ENCODE results near the gene GSTO2. TPM values are rescaled to one million over a fixed set of nuclear protein-coding genes. Genes with fewer than 3 reads are reported as not detected.
A peak's percentile ranks its signal among the peaks of the same experiment; 100 is the strongest.

GSTO2 gene
- total RNA-seq, 1 experiment from 2014 or later: 0.06 TPM

DNA sequence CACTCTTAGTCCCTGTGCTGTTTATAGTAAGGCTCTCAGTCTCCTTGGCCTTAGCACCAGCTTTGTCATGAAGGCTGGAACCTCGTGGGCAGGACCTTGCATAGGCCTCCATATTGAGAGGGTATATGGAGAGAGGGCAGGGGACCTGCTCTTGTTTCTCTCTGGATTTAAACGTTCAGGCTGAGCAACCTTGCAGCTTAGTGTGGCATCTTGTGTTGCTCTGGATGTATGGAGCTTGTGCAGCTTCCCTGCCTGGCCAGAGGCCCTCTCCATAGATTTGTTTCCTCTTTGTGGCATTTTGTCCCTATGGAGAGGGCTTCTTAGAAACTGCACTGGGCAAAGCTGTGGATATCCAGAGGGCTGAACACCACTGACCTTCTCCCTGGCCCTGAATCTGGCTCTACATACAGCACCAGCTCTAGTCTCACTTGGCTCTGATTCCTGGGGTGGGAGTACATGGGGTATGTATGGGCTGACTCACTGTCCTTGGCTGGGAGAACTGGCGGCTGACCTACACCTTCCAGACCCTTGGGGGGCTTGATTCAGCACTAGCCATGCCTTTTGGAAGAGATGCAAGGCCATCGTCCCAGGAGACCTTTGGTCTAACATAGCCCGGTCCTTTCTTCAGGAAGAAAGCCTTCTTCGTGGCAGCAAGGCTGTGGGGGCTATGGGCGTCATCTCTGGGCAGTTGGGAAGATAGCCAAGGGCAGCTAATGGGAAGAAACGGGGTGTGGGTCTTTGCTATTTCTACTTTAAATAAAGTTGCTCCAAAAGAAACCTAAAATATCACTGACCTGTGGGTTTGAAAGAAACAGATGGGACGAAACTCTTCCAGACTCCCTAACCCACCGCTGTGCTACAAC lies 38.8 kb downstream of the GSTO2 start:
- DNase-seq (ENCODE audit: low read depth): no peak

DNA sequence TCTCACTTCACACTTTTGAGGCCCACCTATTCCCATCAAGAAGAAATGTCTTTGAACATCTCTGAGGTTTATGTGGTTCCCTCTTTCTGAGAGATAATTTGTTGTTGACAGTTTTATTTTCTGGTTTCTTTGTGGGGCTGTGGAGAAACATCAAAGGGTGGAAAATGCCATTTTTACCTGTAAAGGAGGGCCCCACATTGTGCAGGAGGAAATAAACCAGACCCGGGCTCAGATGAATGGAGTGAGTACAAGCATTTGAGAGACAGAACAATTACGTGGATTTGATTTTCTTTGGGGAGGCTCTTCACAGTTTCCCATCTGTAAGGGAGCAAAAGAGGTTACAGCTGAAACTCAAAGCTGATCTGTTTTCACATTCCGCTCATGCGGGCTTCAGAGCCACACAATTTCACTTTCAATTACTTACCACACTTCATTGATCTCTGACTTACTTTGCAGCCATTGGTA lies 39.5 kb downstream of the GSTO2 start:
- DNase-seq (ENCODE audit: low read depth): no peak

GRCh38 chr10:104309980-104310978 lies 41.3 kb downstream of the GSTO2 start:
- DNase-seq (ENCODE audit: low read depth): peak; percentile 81

- no peak for DNase-seq (ENCODE audit: low read depth)
Observed at GRCh38 chr10:104311184-104311720, 42.3 kb downstream of the GSTO2 start.

DNA sequence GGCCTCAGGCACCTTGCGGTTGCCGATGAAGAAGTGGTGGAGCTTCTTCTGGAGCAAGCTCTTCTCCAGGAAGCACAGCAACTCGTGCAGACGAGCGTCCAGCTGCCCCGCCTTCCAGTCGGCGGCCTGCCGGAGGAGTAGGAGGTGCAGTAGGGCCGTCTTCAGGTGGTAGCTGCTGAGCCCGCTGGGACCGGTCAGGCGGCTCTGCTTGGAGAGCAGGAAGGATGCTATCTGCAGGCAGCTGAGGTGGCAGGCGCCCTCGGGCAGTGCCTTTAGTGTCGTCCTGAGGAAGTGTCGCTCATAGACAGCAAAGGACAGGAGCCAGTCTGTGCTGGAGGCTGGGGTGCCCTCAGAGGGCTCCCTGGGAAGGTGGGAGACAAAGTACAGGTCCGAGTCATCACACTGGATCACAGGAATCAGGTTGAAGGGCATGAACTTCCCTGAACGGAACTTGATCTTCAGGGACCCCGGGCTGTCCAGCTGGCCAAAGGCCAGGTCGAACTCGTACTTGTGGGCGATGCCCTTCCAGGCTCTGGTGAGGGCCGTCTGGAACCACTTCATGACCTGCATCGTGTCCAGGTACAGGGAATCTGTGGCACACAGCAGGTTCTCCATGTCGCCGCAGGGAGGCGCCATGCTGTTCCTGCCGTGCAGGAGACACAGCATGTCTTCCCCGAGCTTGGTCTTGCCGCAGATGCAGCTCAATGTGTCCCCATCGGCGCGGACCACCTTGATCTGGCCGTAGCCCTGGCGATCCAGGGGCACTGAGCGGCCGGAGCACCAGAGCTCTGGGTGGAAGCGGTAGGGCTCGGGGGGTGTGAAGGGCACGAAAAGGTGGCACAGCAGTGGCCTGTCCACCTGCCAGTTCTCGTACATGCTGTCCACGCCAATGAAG lies 45.9 kb downstream of the GSTO2 start:
- no peak for DNase-seq (ENCODE audit: low read depth)

DNA sequence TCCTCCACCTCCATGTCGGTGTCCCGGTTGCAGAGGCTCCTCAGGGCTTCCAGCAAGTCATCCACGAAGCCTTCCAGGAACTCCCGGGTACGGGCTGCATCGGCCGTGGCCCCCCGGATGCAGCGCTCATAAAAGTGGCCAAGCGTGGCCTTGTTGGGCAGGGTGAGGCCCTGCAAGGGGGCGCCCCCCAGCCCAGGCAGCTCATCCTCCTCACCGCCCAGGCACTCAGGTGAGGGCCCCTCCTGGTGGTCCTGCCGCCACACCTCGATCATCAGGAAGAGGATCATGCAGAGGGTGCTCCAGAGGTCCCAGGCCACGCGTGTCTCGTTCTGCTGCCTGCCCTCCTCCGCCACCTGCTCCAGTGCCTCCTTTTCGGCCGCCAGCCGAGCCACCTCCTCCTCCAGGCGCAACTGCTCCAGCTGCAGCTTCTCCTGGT lies 46.5 kb downstream of the GSTO2 start:
- no peak for DNase-seq (ENCODE audit: low read depth)

- DNase-seq (ENCODE audit: low read depth): no peak
Observed at GRCh38 chr10:104316321-104317099, 47.5 kb downstream of the GSTO2 start.

- no peak for DNase-seq (ENCODE audit: low read depth)
Observed at GRCh38 chr10:104317269-104317710, 48.3 kb downstream of the GSTO2 start.

GRCh38 chr10:104317726-104318299 lies 48.8 kb downstream of the GSTO2 start:
- DNase-seq (ENCODE audit: low read depth): no peak

DNA sequence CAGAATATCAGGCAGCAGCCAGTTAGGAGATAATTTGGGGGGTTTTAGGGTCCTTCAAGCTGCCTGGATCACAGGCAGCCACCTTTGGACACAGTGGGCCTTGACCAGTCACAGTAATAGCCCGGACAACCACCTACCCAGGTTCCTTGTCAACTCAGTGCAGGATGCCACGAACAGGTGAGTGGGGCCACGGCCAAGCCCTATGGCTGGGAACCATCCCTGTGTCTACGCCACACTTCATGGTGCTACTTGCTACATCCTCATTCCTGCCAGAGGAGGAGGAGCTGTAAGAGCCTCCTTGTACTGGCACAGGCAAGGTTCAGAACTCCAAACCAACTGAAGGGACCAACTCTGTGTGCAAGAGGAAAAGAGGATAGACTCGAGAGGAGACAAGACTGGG lies 49.3 kb downstream of the GSTO2 start:
- DNase-seq (ENCODE audit: low read depth): no peak

DNA sequence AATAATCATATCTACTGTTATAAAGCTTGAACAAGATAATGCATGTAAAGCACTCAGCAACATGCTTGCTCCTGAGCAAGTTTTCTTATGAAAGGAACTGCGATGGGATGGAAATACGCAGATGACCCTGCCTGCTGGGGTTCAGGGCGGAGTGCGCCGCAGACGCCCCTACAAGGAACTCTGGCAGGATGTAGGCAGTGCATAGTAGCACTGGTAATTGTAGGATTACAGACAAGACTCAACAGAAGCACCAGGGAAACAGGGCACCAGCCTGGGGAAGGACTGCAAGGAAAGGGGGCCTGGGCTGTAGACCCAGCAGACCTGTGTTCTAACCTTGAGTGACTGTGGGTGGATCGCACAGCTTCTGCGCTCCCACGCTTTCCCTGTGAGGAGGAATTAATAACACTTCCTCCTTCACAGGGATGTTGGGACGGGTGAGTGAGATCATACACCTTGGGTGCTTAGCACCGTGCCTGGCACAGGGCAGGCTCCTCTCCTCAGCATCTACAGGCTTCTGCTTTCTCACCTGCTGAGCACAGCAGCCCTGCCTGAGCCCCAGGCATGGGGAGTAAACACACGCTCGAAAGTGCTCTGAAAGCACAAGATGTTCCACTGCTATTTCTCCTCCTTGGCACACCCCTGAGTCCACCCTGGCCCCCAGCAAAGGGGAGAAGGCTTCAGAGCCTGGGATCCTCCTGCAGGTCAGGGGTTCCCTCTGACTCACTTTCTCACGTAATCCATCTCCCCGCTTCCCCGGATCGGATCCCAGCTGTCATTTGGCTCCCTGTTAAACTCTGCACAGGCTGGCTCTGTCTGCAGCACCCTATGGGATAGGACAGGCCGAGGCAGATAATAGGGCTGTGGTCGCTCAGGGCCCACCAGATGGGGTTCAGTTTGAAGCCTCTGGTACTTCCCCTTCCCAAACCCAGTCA lies 50.1 kb downstream of the GSTO2 start:
- DNase-seq (ENCODE audit: low read depth): no peak

DNA sequence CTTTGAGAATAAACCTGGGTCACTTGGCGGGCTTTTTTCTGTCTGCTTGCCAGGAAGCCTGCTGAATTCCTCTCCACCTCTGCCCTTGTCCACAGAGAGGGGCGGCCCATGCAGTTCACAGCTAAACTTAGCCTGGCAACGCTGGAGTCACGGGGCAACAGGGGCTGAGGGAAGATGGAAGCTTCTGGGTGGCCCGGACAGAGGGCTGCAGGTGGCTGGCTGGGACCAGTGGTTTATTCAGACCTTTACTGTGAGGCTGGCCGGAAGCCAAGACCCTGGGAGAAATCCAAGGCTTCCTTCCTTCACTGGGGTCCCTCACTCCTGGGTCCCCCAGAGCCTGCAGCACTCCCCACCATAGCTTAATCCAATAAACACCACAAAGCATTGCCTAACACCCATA lies 52.2 kb downstream of the GSTO2 start:
- no peak for DNase-seq (ENCODE audit: low read depth)

DNA sequence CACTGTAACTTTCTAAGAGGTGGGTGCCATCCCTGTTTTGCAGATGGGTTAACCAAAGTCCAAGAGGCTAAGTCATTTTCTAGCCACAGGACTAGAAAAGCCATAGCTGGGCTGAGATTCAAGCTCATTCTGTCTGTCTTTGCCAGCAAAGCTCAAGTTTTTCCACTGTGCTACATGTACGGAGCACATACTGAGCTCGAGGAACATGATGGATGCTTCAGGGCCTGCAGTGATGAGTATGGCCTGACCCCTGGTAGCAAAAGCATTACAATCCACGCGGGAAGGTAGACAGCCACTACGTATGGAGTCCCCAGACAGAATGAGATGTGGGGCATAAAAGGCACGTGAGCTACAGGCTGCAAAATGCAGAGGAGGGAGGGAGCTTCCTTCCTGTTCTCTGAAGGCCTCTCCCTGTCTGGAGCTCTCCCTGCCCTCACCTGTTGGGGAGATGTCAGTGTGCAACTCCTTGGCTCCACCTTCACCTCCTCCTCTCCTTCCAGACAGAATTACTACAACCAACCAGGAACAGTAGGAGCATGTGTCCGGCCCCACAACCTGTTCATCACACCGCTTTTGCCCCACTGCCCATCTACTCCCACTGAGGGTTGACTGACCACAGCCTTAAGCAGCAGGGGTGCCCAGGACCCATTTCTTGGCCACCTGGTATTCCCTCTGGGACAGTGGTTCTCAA lies 52.9 kb downstream of the GSTO2 start:
- no peak for DNase-seq (ENCODE audit: low read depth)

GRCh38 chr10:104322416-104322782 lies 53.4 kb downstream of the GSTO2 start:
- DNase-seq (ENCODE audit: low read depth): no peak

DNA sequence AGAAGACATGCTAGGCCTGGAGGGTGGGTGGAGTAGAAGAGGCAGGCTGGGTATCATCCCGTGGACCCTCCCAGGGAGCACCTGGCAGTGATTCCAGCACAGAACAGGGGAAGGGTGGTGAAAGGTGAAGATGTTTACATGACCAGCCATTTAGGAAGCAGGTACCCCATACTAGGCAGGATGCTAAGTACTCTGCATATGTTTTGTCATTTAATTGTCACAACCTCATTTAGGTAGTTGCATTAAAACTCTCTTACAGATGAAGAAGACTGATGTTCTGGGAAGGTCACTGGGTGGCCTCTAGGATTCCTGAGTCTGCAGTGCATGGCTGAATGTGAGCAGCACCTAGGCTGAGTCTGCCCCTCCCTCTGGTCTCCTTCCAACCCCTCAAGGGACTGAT lies 54.1 kb downstream of the GSTO2 start:
- no peak for DNase-seq (ENCODE audit: low read depth)

DNA sequence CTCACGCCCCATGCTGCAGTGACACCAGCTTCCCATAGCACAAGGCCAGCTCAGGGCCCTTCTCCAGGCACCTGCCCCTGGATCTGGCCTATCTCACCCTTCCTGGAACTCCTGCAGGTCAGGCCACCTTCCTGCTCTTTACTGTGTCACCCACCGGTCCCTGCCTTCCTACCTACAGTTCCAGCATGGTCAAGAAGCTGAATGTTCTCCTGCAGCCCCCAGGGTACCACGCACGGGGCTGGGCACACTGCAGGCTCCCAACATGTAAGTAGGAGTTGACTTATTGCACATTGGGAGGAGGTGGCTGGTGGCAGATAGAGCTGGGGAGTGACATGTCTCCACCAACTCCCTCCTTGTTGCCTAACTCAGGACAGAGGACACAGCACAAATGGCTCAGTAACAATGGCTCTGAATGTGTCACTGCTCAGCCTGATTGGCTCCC lies 54.8 kb downstream of the GSTO2 start:
- DNase-seq (ENCODE audit: low read depth): no peak

DNA sequence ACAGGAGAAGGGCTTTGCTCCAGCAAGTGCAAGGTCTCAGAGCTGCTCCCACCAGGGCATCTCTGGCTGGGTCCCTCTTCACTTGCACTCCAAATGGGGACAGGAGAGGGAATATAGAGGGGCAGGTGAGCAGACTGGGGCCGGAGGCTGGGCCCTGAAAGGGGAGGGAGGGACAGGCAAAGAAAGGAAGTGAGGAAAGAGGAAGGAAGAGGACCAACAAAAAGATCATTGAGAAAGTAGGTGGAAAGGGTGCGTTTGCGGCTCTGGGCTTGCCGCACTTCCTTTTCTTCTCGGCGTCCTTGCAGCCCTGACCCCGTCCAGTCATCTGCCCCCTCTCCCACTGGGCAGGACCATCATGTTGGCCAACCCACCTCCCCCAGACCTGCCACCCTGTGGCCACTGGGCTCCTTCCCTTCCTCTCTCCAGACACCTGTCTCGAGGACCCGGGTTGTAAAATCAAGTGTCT lies 55.3 kb downstream of the GSTO2 start:
- DNase-seq (ENCODE audit: low read depth): no peak

DNA sequence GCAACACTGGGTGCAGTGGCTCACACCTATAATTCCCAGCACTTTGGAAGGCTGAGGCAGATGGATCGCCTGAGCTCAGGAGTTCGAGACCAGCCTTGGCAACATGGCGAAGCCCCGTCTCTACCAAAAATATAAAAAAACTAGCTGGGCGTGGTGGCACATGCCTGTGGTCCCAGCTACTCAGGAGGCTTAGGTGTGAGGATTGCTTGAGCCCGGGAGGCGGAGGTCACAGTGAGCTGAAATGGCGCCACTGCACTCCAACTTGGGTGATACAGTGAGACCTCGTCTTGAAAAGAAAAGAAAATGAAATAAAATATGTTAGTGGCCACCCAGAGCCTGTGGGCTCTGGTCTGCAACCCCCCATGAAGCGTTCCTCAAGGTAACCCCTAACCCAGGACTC lies 55.9 kb downstream of the GSTO2 start:
- DNase-seq (ENCODE audit: low read depth): no peak
